H9 (cell line): ENCODE data around the gene FLRT2. TPM values are rescaled to one million over a fixed set of nuclear protein-coding genes. Genes with fewer than 3 reads are reported as not detected.

Source experiments
- DNase-seq: peaks from one replicate; pipeline ENCODE4 v3.0.0-alpha.2; 2017
- H2AFZ ChIP-seq: one replicate; pipeline ENCODE4 v1.6.1; 2013; ENCODE audit warnings: mild to moderate bottlenecking, low read length, control low read depth, moderate library complexity
- H2AK5ac ChIP-seq: 2 replicates; pipeline ENCODE4 v1.6.1; 2013; ENCODE audit warnings: low read length, control low read depth, mixed read lengths; ENCODE audit not compliant: insufficient read length
- H2BK120ac ChIP-seq: one replicate; pipeline ENCODE4 v1.6.1; 2013; ENCODE audit warnings: low read depth, mild to moderate bottlenecking, low read length, control low read depth, inconsistent platforms; ENCODE audit not compliant: poor library complexity, severe bottlenecking
- H2BK12ac ChIP-seq: 2 replicates; pipeline ENCODE4 v1.6.1; 2013; ENCODE audit warnings: low read length, control low read depth, mixed read lengths, low read depth; ENCODE audit not compliant: insufficient read length
- H2BK15ac ChIP-seq: 2 replicates; pipeline ENCODE4 v1.6.1; 2013; ENCODE audit warnings: low read depth, low read length, control low read depth
- H2BK20ac ChIP-seq: one replicate; pipeline ENCODE4 v1.6.1; 2013; ENCODE audit warnings: low read depth, mild to moderate bottlenecking, low read length, control low read depth, inconsistent platforms; ENCODE audit not compliant: poor library complexity, severe bottlenecking
- H2BK5ac ChIP-seq: 2 replicates; pipeline ENCODE4 v1.6.1; 2013; ENCODE audit warnings: low read length, control low read depth, mixed read lengths; ENCODE audit not compliant: insufficient read length
- H3K14ac ChIP-seq: 2 replicates; pipeline ENCODE4 v1.6.1; 2013; ENCODE audit warnings: low read length, control low read depth; ENCODE audit not compliant: insufficient read depth
- H3K18ac ChIP-seq: 2 replicates; pipeline ENCODE4 v1.6.1; 2013; ENCODE audit warnings: low read depth, mild to moderate bottlenecking, mixed read lengths, low read length, control low read depth; ENCODE audit not compliant: insufficient read length
- H3K23ac ChIP-seq: 2 replicates; pipeline ENCODE4 v1.6.1; 2013; ENCODE audit warnings: low read length, control low read depth, mixed read lengths, low read depth; ENCODE audit not compliant: insufficient read length
- H3K23me2 ChIP-seq: 2 replicates; pipeline ENCODE4 v1.6.1; 2013; ENCODE audit warnings: low read depth, mild to moderate bottlenecking, mixed read lengths, low read length, control low read depth; ENCODE audit not compliant: insufficient read length, poor library complexity, severe bottlenecking
- H3K27ac ChIP-seq: 2 replicates; pipeline ENCODE4 v1.5.1; 2013; ENCODE audit warnings: low read length, control low read depth, mixed read lengths, low read depth; ENCODE audit not compliant: insufficient read length
- H3K27me3 ChIP-seq: 2 replicates; pipeline ENCODE4 v1.6.1; 2013; ENCODE audit warnings: low read length, control low read depth, inconsistent platforms; ENCODE audit not compliant: insufficient read depth
- H3K4ac ChIP-seq: 2 replicates; pipeline ENCODE4 v1.6.1; 2013; ENCODE audit warnings: low read depth, mild to moderate bottlenecking, control low read depth, inconsistent platforms, low read length, moderate library complexity
- H3K4me1 ChIP-seq: 2 replicates; pipeline ENCODE4 v1.6.1; 2013; ENCODE audit warnings: low read length, control low read depth, inconsistent platforms; ENCODE audit not compliant: insufficient read depth
- H3K4me2 ChIP-seq: 2 replicates; pipeline ENCODE4 v1.6.1; 2013; ENCODE audit warnings: low read length, control low read depth, mixed read lengths; ENCODE audit not compliant: insufficient read length, insufficient read depth
- H3K56ac ChIP-seq: 2 replicates; pipeline ENCODE4 v1.6.1; 2013; ENCODE audit warnings: low read depth, mild to moderate bottlenecking, mixed read lengths, low read length, control low read depth; ENCODE audit not compliant: insufficient read length
- H3K79me1 ChIP-seq: 2 replicates; pipeline ENCODE4 v1.6.1; 2013; ENCODE audit warnings: low read depth, mild to moderate bottlenecking, moderate library complexity, low read length, control low read depth, inconsistent platforms; ENCODE audit not compliant: insufficient read depth, poor library complexity, severe bottlenecking
- H3K79me2 ChIP-seq: 2 replicates; pipeline ENCODE4 v1.6.1; 2013; ENCODE audit warnings: low read length, control low read depth, inconsistent platforms; ENCODE audit not compliant: insufficient read depth
- H3K9ac ChIP-seq: 2 replicates; pipeline ENCODE4 v1.6.1; 2013; ENCODE audit warnings: low read length, control low read depth, mixed read lengths; ENCODE audit not compliant: insufficient read length; ENCODE audit errors: extremely low read depth
- H3K9me3 ChIP-seq: one replicate; pipeline ENCODE4 v1.6.1; 2013; ENCODE audit warnings: low read depth, low read length, inconsistent platforms; ENCODE audit not compliant: control insufficient read depth
- H3T11ph ChIP-seq: one replicate; pipeline ENCODE4 v1.6.1; 2013; ENCODE audit warnings: mild to moderate bottlenecking, low read length, control low read depth, inconsistent platforms
- H4K20me1 ChIP-seq: one replicate; pipeline ENCODE4 v1.6.1; 2013; ENCODE audit not compliant: control insufficient read depth, insufficient read length, insufficient read depth
- H4K5ac ChIP-seq: 2 replicates; pipeline ENCODE4 v1.6.1; 2013; ENCODE audit warnings: low read depth, mild to moderate bottlenecking, mixed read lengths, low read length, control low read depth; ENCODE audit not compliant: insufficient read length
- H4K8ac ChIP-seq: replicated peaks from 2 replicates; pipeline ENCODE4 v1.6.1; 2013; ENCODE audit warnings: low read length, control low read depth, mixed read lengths, low read depth; ENCODE audit not compliant: insufficient read length
- H4K91ac ChIP-seq: 2 replicates; pipeline ENCODE4 v1.6.1; 2013; ENCODE audit warnings: low read depth, mild to moderate bottlenecking, moderate library complexity, mixed read lengths, low read length, control low read depth; ENCODE audit not compliant: insufficient read length
- H3K27ac Mint-ChIP-seq, 3 experiments: 2 replicates in 2 of 3; 3 replicates in 1 of 3; pipeline ENCODE4 v1.8.0; 2020 to 2021; ENCODE audit warnings: mixed read lengths in 3 of 3, mild to moderate bottlenecking in 1 of 3, moderate library complexity in 1 of 3
- H3K27me3 Mint-ChIP-seq: 2 replicates; pipeline ENCODE4 v1.8.0; 2021; ENCODE audit warnings: low read depth, mild to moderate bottlenecking, moderate library complexity, mixed read lengths
- H3K36me3 Mint-ChIP-seq, 3 experiments: 2 replicates in 2 of 3; 3 replicates in 1 of 3; pipeline ENCODE4 v1.8.0; 2020 to 2021; ENCODE audit warnings: low read depth in 3 of 3, mixed read lengths in 3 of 3; ENCODE audit not compliant: insufficient read depth in 1 of 3
- H3K4me1 Mint-ChIP-seq, 2 experiments: 2 replicates each; pipeline ENCODE4 v1.8.0; 2020; ENCODE audit warnings: mixed read lengths in 2 of 2
- H3K4me3 Mint-ChIP-seq, 2 experiments: 2 replicates in 1 of 2; 3 replicates in 1 of 2; pipeline ENCODE4 v1.8.0; 2020 to 2021; ENCODE audit warnings: mild to moderate bottlenecking in 2 of 2, mixed read lengths in 2 of 2, moderate library complexity in 1 of 2
- H3K9me3 Mint-ChIP-seq, 2 experiments: 2 replicates in 1 of 2; 3 replicates in 1 of 2; pipeline ENCODE4 v1.8.0; 2020; ENCODE audit warnings: mild to moderate bottlenecking in 2 of 2, mixed read lengths in 2 of 2, moderate library complexity in 1 of 2
- WGBS: extraction: QIAGEN DNeasy Blood & Tissue Kit; methylation state at CpG from one replicate; pipeline ENCODE4 v1.1.7; 2013; ENCODE audit warnings: missing lambda C conversion rate, low lambda C conversion rate, mixed read lengths; ENCODE audit not compliant: insufficient read length; ENCODE audit errors: extremely low coverage; 5-methylcytosine and 5-hydroxymethylcytosine counted together
- total RNA-seq: library from RNA; stranded (reverse); gene quantifications from 2 replicates; pipeline ENCODE4 v1.2.1, GENCODE V29; 2021
- TF ChIP-seq, protein P1 (sequence below): fragments of 200-600 bp; sonication (generic); conservative IDR thresholded peaks from 3 replicates; pipeline ENCODE4 v1.8.0; 2021; ENCODE audit warnings: antibody characterized with exemption, mild to moderate bottlenecking

Gene FLRT2
- total RNA-seq, 1 experiment from 2014 or later = 3.3 TPM

DNA sequence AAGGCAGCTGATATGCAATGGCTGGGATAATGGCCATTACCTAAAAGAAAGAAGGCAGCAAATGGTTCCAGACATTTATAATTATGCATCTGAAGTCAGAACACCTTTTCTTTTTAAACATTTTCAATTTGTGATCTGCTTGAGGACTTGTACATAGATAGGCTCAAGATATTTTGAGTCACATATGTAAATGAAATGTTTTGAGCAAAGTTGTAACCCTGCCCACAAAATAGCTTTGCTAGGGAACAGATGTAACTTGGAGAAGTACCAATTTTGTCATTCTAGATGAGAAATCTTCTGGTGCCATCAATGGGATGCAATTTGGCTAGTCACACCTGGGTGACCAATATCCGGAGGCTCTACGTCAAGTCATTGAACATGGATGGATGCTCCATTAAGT, 123.1 kb downstream of the FLRT2 start:
- H3K27ac Mint-ChIP-seq = no peak overlapping the region
- H3K36me3 Mint-ChIP-seq = no peaks in the 10 kb centered on the region

More for the DNA sequence above, 123.1 kb downstream of the FLRT2 start:
- H2BK20ac ChIP-seq = no peak overlapping the region
- H3K79me1 ChIP-seq = no peaks in the 10 kb centered on the region
- WGBS = no CpG with 5 or more reads among the region's 2 CpGs
- Mint-ChIP-seq H3K4me1 (no peaks in the 10 kb centered on the region), H3K9me3 (no peaks in the 10 kb centered on the region), H3K4me3 (no peak overlapping the region), H3K27me3 (no peaks in the 10 kb centered on the region; the same call in 1 of the 2 replicates)
- H4K5ac ChIP-seq = no peak overlapping the region
- no peak overlapping the region for H2AK5ac ChIP-seq
- H3K23ac ChIP-seq = no peak overlapping the region
- H3K4me2 ChIP-seq = no peak overlapping the region
- H2AFZ ChIP-seq = no peak overlapping the region
- H4K91ac ChIP-seq = no peak overlapping the region
- no peak overlapping the region for H3K27ac ChIP-seq
- no peak overlapping the region for H3K9ac ChIP-seq
- no peak overlapping the region for H4K8ac ChIP-seq
- no peak overlapping the region for H3K56ac ChIP-seq
- H4K20me1 ChIP-seq = no peaks in the 10 kb centered on the region
- H2BK120ac ChIP-seq = no peak overlapping the region
- H2BK12ac ChIP-seq = no peak overlapping the region
- no peak overlapping the region for H3K18ac ChIP-seq
- H3T11ph ChIP-seq = no peak overlapping the region
- H2BK15ac ChIP-seq = no peak overlapping the region
- TF ChIP-seq, protein P1, sequence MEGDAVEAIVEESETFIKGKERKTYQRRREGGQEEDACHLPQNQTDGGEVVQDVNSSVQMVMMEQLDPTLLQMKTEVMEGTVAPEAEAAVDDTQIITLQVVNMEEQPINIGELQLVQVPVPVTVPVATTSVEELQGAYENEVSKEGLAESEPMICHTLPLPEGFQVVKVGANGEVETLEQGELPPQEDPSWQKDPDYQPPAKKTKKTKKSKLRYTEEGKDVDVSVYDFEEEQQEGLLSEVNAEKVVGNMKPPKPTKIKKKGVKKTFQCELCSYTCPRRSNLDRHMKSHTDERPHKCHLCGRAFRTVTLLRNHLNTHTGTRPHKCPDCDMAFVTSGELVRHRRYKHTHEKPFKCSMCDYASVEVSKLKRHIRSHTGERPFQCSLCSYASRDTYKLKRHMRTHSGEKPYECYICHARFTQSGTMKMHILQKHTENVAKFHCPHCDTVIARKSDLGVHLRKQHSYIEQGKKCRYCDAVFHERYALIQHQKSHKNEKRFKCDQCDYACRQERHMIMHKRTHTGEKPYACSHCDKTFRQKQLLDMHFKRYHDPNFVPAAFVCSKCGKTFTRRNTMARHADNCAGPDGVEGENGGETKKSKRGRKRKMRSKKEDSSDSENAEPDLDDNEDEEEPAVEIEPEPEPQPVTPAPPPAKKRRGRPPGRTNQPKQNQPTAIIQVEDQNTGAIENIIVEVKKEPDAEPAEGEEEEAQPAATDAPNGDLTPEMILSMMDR = no peak
- H3K27me3 ChIP-seq = no peaks in the 10 kb centered on the region
- DNase-seq = no peak
- H3K14ac ChIP-seq = no peak overlapping the region
- no peaks in the 10 kb centered on the region for H3K4me1 ChIP-seq
- H3K9me3 ChIP-seq = no peaks in the 10 kb centered on the region
- no peaks in the 10 kb centered on the region for H3K23me2 ChIP-seq
- no peak overlapping the region for H3K4ac ChIP-seq
- H2BK5ac ChIP-seq = no peak overlapping the region
- H3K79me2 ChIP-seq = no peaks in the 10 kb centered on the region
